Upper lobe of left lung (tissue), 6 donors: ENCODE data around the gene TMPRSS11B. TPM values are rescaled to one million over a fixed set of nuclear protein-coding genes. Genes with fewer than 3 reads are reported as not detected.
"Not testable (repeated sequence)": the region's sequence is repeated elsewhere in the genome, so short reads cannot be mapped to it uniquely, and the experiment has no call there.

ENCODE experiments used
- ATAC-seq, 2 donors: fragments of 200-7000 bp; cut with Tn5 transposase; one replicate each; pipeline ENCODE4 v1.9.1; 2022; ENCODE audit warnings: mild to moderate bottlenecking in 2 of 2, moderate library complexity in 2 of 2; ENCODE audit not compliant: low FRiP score in 2 of 2
- DNase-seq, 2 donors: peaks; one replicate each; pipeline ENCODE4 v3.0.0-alpha.2; 2019 to 2020
- H3K27ac ChIP-seq, 4 donors: fragments of 200-600 bp; sonication (generic); one replicate each; pipeline ENCODE4 v1.5.1; 2016 to 2019
- H3K27me3 ChIP-seq, 4 donors: fragments of 200-600 bp; sonication (generic); one replicate each; pipeline ENCODE4 v1.5.1; 2017 to 2019
- H3K36me3 ChIP-seq, 4 donors: fragments of 200-600 bp; sonication (generic); one replicate each; pipeline ENCODE4 v1.5.1; 2016 to 2019
- H3K4me1 ChIP-seq, 4 donors: fragments of 200-600 bp; sonication (generic); one replicate each; pipeline ENCODE4 v1.5.1; 2018 to 2019
- H3K4me3 ChIP-seq, 4 donors: fragments of 200-600 bp; sonication (generic); one replicate each; pipeline ENCODE4 v1.5.1; 2017 to 2019; ENCODE audit warnings: mild to moderate bottlenecking in 2 of 4, moderate library complexity in 1 of 4
- H3K9me3 ChIP-seq, 4 donors: fragments of 200-600 bp; sonication (generic); one replicate each; pipeline ENCODE4 v1.5.1; 2018 to 2019
- EP300 ChIP-seq, 4 donors: sonication (generic); formaldehyde crosslinking; IDR thresholded peaks; one replicate each; pipeline ENCODE4 v1.5.1; 2017; ENCODE audit warnings: antibody characterized with exemption in 4 of 4, control low read depth in 2 of 4
- POLR2A ChIP-seq, 4 donors: fragments of 450-650 bp; IDR thresholded peaks; one replicate each; pipeline ENCODE4 v1.5.1; 2016 to 2017; ENCODE audit warnings: antibody characterized with exemption in 4 of 4, mild to moderate bottlenecking in 2 of 4
- POLR2AphosphoS5 ChIP-seq, 2 donors: sonication (generic); formaldehyde crosslinking; IDR thresholded peaks; one replicate each; pipeline ENCODE4 v1.5.1; 2017; ENCODE audit warnings: antibody characterized with exemption in 2 of 2
- WGBS, 2 donors: methylation state at CpG; one replicate each; pipeline ENCODE4 v1.1.5; 2017 to 2018; 5-methylcytosine and 5-hydroxymethylcytosine counted together
- total RNA-seq, 6 donors: library from RNA; depleted of rRNA in 4 of 6; stranded (reverse); fragments of >200 nt in 4 of 6; gene quantifications; one replicate each; pipeline versions ENCODE4 v1.1.0 to v1.2.1, GENCODE V29; 2016 to 2021
- TF ChIP-seq, protein P1 (sequence below), 6 experiments: fragments of 450-650 bp in 4 of 6; fragments of 200-600 bp in 2 of 6; sonication (generic) in 2 of 6; IDR thresholded peaks; one replicate each; pipeline ENCODE4 v1.5.1; 2016 to 2019; ENCODE audit warnings: antibody characterized with exemption in 6 of 6
- donor health status: DM: no; HTN: no; CAD: no; lungs with moderate emphysema.
- donor health status: DM: no; HTN: yes; CAD: no; lungs with severe emphysema.

The TMPRSS11B gene
- total RNA-seq, 6 donors from 2014 or later = not detected

DNA sequence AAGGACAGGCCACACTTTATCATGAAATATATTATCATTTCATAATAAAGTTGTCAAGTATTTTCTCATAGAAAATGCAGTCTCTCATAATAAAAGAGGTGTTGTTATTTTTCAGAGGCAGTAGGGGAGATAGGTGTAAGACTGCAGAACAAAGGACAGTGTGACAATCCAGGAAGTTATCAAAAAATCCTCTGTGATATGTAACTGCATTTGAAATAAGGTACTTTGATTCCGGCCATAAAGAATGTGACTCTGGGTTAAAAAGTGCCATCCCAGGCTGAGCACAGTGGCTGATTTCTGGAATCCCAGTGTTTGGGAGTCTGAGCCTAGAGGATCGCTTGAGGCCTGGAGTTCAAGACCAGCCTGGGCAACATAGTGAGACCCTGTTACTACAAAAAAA is 37.6 kb upstream of the TMPRSS11B start:
- no peaks in the 10 kb centered on the region for H3K27me3 ChIP-seq
- H3K9me3 ChIP-seq = no peaks in the 10 kb centered on the region
- no peaks in the 10 kb centered on the region for H3K36me3 ChIP-seq
- TF ChIP-seq, protein P1, sequence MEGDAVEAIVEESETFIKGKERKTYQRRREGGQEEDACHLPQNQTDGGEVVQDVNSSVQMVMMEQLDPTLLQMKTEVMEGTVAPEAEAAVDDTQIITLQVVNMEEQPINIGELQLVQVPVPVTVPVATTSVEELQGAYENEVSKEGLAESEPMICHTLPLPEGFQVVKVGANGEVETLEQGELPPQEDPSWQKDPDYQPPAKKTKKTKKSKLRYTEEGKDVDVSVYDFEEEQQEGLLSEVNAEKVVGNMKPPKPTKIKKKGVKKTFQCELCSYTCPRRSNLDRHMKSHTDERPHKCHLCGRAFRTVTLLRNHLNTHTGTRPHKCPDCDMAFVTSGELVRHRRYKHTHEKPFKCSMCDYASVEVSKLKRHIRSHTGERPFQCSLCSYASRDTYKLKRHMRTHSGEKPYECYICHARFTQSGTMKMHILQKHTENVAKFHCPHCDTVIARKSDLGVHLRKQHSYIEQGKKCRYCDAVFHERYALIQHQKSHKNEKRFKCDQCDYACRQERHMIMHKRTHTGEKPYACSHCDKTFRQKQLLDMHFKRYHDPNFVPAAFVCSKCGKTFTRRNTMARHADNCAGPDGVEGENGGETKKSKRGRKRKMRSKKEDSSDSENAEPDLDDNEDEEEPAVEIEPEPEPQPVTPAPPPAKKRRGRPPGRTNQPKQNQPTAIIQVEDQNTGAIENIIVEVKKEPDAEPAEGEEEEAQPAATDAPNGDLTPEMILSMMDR (IDR thresholded peaks at IDR 0.05) = no peak
- no peak for TF ChIP-seq POLR2AphosphoS5 (IDR thresholded peaks at IDR 0.05)
- TF ChIP-seq POLR2A (IDR thresholded peaks at IDR 0.05) = no peak
- TF ChIP-seq EP300 (IDR thresholded peaks at IDR 0.05) = no peak
- 82 to 84% methylated on average over 2 of the region's 2 CpGs for WGBS, 2 donors
- DNase-seq = no peak
- ATAC-seq = no peak
- no peak overlapping the region for H3K4me3 ChIP-seq
- no peak overlapping the region for H3K27ac ChIP-seq
- no peaks in the 10 kb centered on the region for H3K4me1 ChIP-seq

DNA sequence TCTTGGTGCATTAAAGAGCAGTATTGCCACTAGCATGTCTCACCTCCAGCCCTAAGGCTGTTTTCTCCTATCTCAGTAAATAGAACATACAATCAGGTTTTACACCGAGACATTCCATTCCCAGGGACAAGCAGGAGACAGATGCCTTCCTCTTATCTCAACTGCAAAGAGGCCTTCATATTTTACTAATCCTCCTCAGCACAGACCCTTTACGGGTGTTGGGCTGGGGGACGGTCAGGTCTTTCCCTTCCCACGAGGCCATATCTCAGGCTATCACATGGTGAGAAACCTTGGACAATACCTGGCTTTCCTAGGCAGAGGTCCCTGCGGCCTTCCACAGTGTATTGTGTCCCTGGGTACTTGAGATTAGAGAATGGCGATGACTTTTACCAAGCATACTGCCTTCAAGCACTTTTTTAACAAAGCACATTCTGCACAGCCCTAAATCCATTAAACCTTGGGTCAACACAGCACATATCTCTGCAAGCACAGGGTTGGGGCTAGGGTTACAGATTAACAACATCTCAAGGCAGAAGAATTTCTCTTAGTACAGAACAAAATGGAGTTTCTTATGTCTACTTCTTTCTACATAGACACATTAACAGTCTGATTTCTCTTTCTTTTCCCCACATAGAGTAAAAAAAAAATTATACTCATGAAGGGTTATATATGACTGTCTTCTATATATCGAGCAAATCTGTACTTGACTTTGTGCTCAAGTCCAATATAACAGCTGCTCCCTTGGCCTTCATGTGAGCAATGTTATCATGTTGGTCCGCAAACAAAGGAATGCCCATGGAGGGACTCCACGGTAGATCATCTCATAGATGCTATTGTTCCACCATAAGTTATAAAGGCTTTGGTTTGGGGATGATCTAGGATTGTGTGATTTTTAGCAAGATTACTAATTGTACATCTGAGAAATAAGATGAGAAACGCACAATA is 36.6 kb upstream of the TMPRSS11B start:
- not testable (repeated sequence) for ATAC-seq, H3K27ac ChIP-seq, H3K9me3 ChIP-seq, H3K4me3 ChIP-seq, H3K27me3 ChIP-seq, H3K36me3 ChIP-seq, DNase-seq, H3K4me1 ChIP-seq
- 79 to 81% methylated on average over 10 of the region's 10 CpGs for WGBS, 2 donors

DNA sequence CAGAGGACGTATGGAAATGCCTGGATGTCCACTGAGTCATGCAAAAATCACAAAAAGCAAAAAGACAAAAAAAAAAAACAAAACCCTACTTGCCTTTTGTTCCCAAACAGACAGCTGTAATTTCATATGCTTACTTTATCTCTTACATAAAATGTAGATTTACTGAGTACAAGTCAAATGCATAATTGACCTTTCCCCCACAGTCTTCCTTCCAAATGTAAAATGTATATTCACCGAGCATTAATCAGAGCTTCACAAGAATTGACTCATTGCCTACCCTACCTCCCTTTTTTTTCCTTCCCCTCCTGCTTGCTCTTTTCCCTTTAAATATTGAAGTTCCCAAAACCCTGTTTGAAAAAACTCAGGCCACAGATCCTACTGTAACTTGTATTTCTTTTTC is 32.5 kb upstream of the TMPRSS11B start:
- DNase-seq = no peak
- no peaks in the 10 kb centered on the region for H3K9me3 ChIP-seq
- H3K4me1 ChIP-seq = no peaks in the 10 kb centered on the region
- no peak overlapping the region for H3K27ac ChIP-seq
- H3K4me3 ChIP-seq = no peak overlapping the region
- TF ChIP-seq, protein P1 (IDR thresholded peaks at IDR 0.05) = no peak
- TF ChIP-seq EP300 (IDR thresholded peaks at IDR 0.05) (no peak), POLR2AphosphoS5 (IDR thresholded peaks at IDR 0.05) (no peak), POLR2A (IDR thresholded peaks at IDR 0.05) (no peak)
- no peak for ATAC-seq
- no peaks in the 10 kb centered on the region for H3K27me3 ChIP-seq
- no peaks in the 10 kb centered on the region for H3K36me3 ChIP-seq
- WGBS, 2 donors = 79% methylated on average over 2 of the region's 2 CpGs

DNA sequence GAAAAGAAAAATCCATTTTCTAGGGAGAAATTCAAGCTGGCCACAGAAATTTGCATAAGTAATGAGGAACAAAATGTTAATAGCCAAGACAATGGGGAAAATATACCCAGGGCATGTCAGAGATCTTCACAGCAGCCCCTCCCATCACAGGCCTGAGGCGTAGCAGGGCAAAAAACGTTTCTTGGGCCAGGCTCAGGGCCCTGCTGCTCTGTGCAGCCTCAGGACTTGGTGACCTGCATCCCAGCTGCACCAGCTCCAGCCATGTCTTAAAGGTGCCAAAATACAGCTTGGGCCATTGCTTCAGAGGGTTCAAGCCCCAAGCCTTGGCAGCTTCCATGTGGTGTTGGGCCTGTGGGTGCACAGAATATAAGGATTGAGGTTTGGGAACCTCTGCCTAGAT is 32.1 kb upstream of the TMPRSS11B start:
- Histone ChIP-seq H3K27ac (no peak overlapping the region), H3K4me3 (no peak overlapping the region), H3K4me1 (no peaks in the 10 kb centered on the region), H3K36me3 (no peaks in the 10 kb centered on the region), H3K27me3 (no peaks in the 10 kb centered on the region), H3K9me3 (no peaks in the 10 kb centered on the region)
- WGBS, 2 donors = 64 to 72% methylated on average over 2 of the region's 2 CpGs
- ATAC-seq = no peak
- TF ChIP-seq, protein P1 (IDR thresholded peaks at IDR 0.05) = no peak
- TF ChIP-seq EP300 (IDR thresholded peaks at IDR 0.05) = no peak
- no peak for TF ChIP-seq POLR2A (IDR thresholded peaks at IDR 0.05)
- TF ChIP-seq POLR2AphosphoS5 (IDR thresholded peaks at IDR 0.05) = no peak
- DNase-seq = peak in 1 of 2 donors; percentile 1

DNA sequence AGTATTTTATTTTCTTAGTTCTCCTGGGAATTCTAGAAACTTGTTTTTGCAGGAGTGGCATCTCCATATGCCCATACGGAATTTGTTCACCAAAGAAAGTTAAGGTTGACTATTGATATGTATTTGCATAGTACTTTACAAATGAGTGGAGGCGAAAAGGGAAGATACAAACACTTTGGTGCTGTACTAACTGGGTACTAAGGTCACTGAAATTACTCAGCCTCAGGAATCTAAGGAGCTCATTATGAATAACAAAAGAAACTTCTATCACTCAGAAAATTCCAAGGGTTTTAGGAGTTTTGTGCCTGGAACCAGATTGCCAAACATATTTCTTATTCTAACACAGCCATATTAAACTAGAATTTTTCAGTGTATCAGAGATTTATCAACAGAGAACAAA is 27.4 kb upstream of the TMPRSS11B start:
- no peaks in the 10 kb centered on the region for H3K27me3 ChIP-seq
- H3K36me3 ChIP-seq = no peaks in the 10 kb centered on the region
- ATAC-seq = no peak
- no peaks in the 10 kb centered on the region for H3K9me3 ChIP-seq
- TF ChIP-seq POLR2AphosphoS5 (IDR thresholded peaks at IDR 0.05) = no peak
- WGBS, 2 donors = 66 to 71% methylated on average over 2 of the region's 2 CpGs
- no peak overlapping the region for H3K27ac ChIP-seq
- no peak overlapping the region for H3K4me3 ChIP-seq
- H3K4me1 ChIP-seq = peaks cover 0 to under 1% (median 0%) of the 10 kb centered on the region in 4 donors
- no peak for DNase-seq

DNA sequence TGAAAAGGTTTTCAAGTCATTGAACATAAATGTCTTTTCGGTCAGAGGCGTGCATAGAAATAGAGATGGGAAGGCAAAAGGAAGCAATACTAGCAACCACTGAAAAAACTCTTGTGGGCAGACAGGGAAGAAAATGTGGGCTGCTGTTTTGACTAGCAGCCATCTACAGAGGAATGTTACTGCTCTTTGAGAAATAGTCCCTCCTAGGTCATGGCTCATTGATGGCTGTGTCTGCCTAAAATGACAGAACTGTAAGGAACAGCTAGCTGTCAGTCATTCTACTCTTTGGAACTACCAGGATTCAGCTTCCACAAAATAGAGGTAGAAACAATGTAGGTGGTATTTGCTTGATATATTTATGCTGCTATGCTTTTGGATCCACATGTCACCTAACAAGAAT is 26.9 kb upstream of the TMPRSS11B start:
- Histone ChIP-seq H3K4me3 (peak overlapping the region in 1 of 4 donors; percentile 15), H3K9me3 (no peaks in the 10 kb centered on the region), H3K27me3 (no peaks in the 10 kb centered on the region), H3K4me1 (peaks cover 0 to 3% (median 0%) of the 10 kb centered on the region in 4 donors), H3K27ac (no peak overlapping the region), H3K36me3 (no peaks in the 10 kb centered on the region)
- WGBS, 2 donors = 49 to 60% methylated on average over 2 of the region's 2 CpGs
- ATAC-seq = peak in 1 of 2 donors; percentile 27
- TF ChIP-seq, protein P1 (IDR thresholded peaks at IDR 0.05) = no peak
- no peak for TF ChIP-seq POLR2AphosphoS5 (IDR thresholded peaks at IDR 0.05)
- TF ChIP-seq POLR2A (IDR thresholded peaks at IDR 0.05) = no peak
- no peak for TF ChIP-seq EP300 (IDR thresholded peaks at IDR 0.05)
- no peak for DNase-seq
